Activated B cell treated with CpG ODN at 0.5 μM for 24 hours (primary cell): ENCODE data around the gene PRRC2A. TPM values are rescaled to one million over a fixed set of nuclear protein-coding genes. Genes with fewer than 3 reads are reported as not detected.

Experiments
- ATAC-seq: fragments of 200-7000 bp; cut with Tn5 transposase; one replicate; pipeline ENCODE4 v1.10.0; 2021; ENCODE audit warnings: low read depth, mild to moderate bottlenecking, moderate library complexity
- CTCF ChIA-PET: fragments of 350-600 bp; sonication (Branson Sonifier 250); formaldehyde crosslinking; loops from one replicate; lab custom pipeline; 2021; ENCODE audit warnings: antibody characterized with exemption; lab: Charles Lee
- POLR2A ChIA-PET: fragments of 350-600 bp; sonication (Branson Sonifier 250); formaldehyde crosslinking; loops from one replicate; lab custom pipeline; 2021; ENCODE audit warnings: antibody characterized with exemption; lab: Charles Lee
- DNase-seq: peaks from one replicate; pipeline ENCODE4 v3.0.0; 2022
- H3K27ac Mint-ChIP-seq: one replicate; pipeline ENCODE4 v1.8.0; 2020; ENCODE audit warnings: mixed read lengths
- H3K27me3 Mint-ChIP-seq: one replicate; pipeline ENCODE4 v1.8.0; 2021; ENCODE audit warnings: mixed read lengths
- H3K36me3 Mint-ChIP-seq: one replicate; pipeline ENCODE4 v1.8.0; 2021; ENCODE audit warnings: low read depth, mixed read lengths
- H3K4me1 Mint-ChIP-seq: one replicate; pipeline ENCODE4 v1.8.0; 2021; ENCODE audit warnings: mixed read lengths
- H3K4me3 Mint-ChIP-seq: one replicate; pipeline ENCODE4 v1.8.0; 2020; ENCODE audit warnings: mild to moderate bottlenecking, mixed read lengths
- H3K9me3 Mint-ChIP-seq: one replicate; pipeline ENCODE4 v1.8.0; 2020; ENCODE audit warnings: mixed read lengths
- CTCF ChIP-seq: fragments of 200-600 bp; IDR thresholded peaks from one replicate; pipeline ENCODE4 v1.8.0; 2022; ENCODE audit warnings: antibody characterized with exemption, mild to moderate bottlenecking
- intact Hi-C: fragments of 100-400 bp; cut with micrococcal nuclease; formaldehyde crosslinking; loops from one replicate; pipeline ENCODE4 v1.15.1; 2024
- total RNA-seq: library from RNA; stranded (reverse); gene quantifications from 2 replicates; pipeline ENCODE4 v1.2.3, GENCODE V29; 2022

Gene PRRC2A
- total RNA-seq, 1 donor from 2014 or later = 283 TPM

GRCh38 chr6:31574106-31575061, 46.1 kb upstream of the PRRC2A start:
- peaks cover 55% of the 10 kb centered on the region for H3K36me3 Mint-ChIP-seq
- no peaks in the 10 kb centered on the region for H3K27me3 Mint-ChIP-seq
- H3K4me1 Mint-ChIP-seq = peaks cover 95% of the 10 kb centered on the region
- no peaks in the 10 kb centered on the region for H3K9me3 Mint-ChIP-seq
- peak; percentile 6 for ATAC-seq
- H3K27ac Mint-ChIP-seq = peak overlapping the region; percentile 99
- POLR2A ChIA-PET = interaction anchor here (0.6 to 26.0 kb wide), 21 partner anchors 2 to 1924 kb away, joined by 3 to 1155 read pairs (median 6); partner anchors contain the start of genes ABHD16A, BAG6, C6orf47 and CLIC1
- CTCF ChIA-PET = interaction anchor here (1.0 to 25.7 kb wide), 5 partner anchors 10 to 22 kb away, joined by 3 to 611 read pairs (median 33); partner anchors contain the start of genes ATP6V1G2, DDX39B, LST1 and LTB
- no peak for DNase-seq
- peak overlapping the region; percentile 98 for H3K4me3 Mint-ChIP-seq
- intact Hi-C loops = loop anchor here (2.0 kb wide), 1 partner anchor 78 kb away; the partner anchor contains the start of gene BAG6
- TF ChIP-seq CTCF = no peak

GRCh38 chr6:31575335-31575901, 45.1 kb upstream of the PRRC2A start, which contains the start of gene TNF:
TNF (plus strand) TSS chr6:31575565; CDS start chr6:31575742, 177 bp downstream.
- Mint-ChIP-seq H3K4me3 (peak within 1 kb of the TSS; percentile 98), H3K27ac (peak within 1 kb of the TSS; percentile 99)
- POLR2A ChIA-PET = interaction anchor here (0.8 to 26.0 kb wide), 18 partner anchors 1 to 257 kb away, joined by 3 to 1155 read pairs (median 6); partner anchors contain the start of genes ABHD16A, BAG6, C6orf47 and CLIC1

GRCh38 chr6:31575952-31576685, 44.4 kb upstream of the PRRC2A start:
- H3K4me1 Mint-ChIP-seq = peaks cover 91% of the 10 kb centered on the region
- H3K36me3 Mint-ChIP-seq = peaks cover 65% of the 10 kb centered on the region
- H3K4me3 Mint-ChIP-seq = peak overlapping the region; percentile 98
- ChIA-PET CTCF (interaction anchor here (1.0 to 25.7 kb wide), 5 partner anchors 8 to 23 kb away, joined by 3 to 611 read pairs (median 33); partner anchors contain the start of genes ATP6V1G2, DDX39B, LST1 and LTB), POLR2A (interaction anchor here (0.6 to 26.0 kb wide), 21 partner anchors 1 to 961 kb away, joined by 3 to 1155 read pairs (median 6); partner anchors contain the start of genes ABHD16A, ATP6V1G2, BAG6 and C6orf47)
- no peak for ATAC-seq
- intact Hi-C loops = loop anchor here (1.0 to 2.0 kb wide), 2 partner anchors 10 to 77 kb away; partner anchors contain the start of genes BAG6 and LST1
- TF ChIP-seq CTCF = no peak
- DNase-seq = no peak
- peak overlapping the region; percentile 99 for H3K27ac Mint-ChIP-seq
- no peaks in the 10 kb centered on the region for H3K9me3 Mint-ChIP-seq
- no peaks in the 10 kb centered on the region for H3K27me3 Mint-ChIP-seq

More at GRCh38 chr6:31575335-31575901, 45.1 kb upstream of the PRRC2A start, which contains the start of gene TNF:
- intact Hi-C loops = loop anchor here (2.0 kb wide), 1 partner anchor 77 kb away; the partner anchor contains the start of gene BAG6
- ATAC-seq (peak; percentile 51), DNase-seq (peak; percentile 66)
- Mint-ChIP-seq H3K4me1 (peaks cover 95% of the 10 kb centered on the region), H3K36me3 (peaks cover 61% of the 10 kb centered on the region), H3K27me3 (no peaks in the 10 kb centered on the region), H3K9me3 (no peaks in the 10 kb centered on the region)
- CTCF ChIA-PET = interaction anchor here (1.0 to 25.7 kb wide), 5 partner anchors 9 to 22 kb away, joined by 3 to 611 read pairs (median 33); partner anchors contain the start of genes ATP6V1G2, DDX39B, LST1 and LTB
- TF ChIP-seq CTCF = no peak

- H3K4me3 Mint-ChIP-seq = peak overlapping the region; percentile 98
- H3K27ac Mint-ChIP-seq = peak overlapping the region; percentile 99
- no peaks in the 10 kb centered on the region for H3K27me3 Mint-ChIP-seq
- no peak for ATAC-seq
- intact Hi-C loops = loop anchor here (1.0 kb wide), 1 partner anchor 9 kb away; the partner anchor contains the start of gene LST1
- no peaks in the 10 kb centered on the region for H3K9me3 Mint-ChIP-seq
- ChIA-PET POLR2A (interaction anchor here (0.6 to 26.0 kb wide), 12 partner anchors 0 to 697 kb away, joined by 3 to 1155 read pairs (median 20); partner anchors contain the start of genes ATP6V1G2, BAG6, DDX39B and LST1), CTCF (interaction anchor here (2.5 to 25.7 kb wide), 4 partner anchors 7 to 24 kb away, joined by 11 to 611 read pairs (median 305); partner anchors contain the start of genes ATP6V1G2, DDX39B, LST1 and LTB)
- peaks cover 74% of the 10 kb centered on the region for H3K36me3 Mint-ChIP-seq
- no peak for DNase-seq
- no peak for TF ChIP-seq CTCF
- peaks cover 85% of the 10 kb centered on the region for H3K4me1 Mint-ChIP-seq
Measured at GRCh38 chr6:31576897-31577578, 43.5 kb upstream of the PRRC2A start.
